ENCODE results near the gene ATP5PD. TPM values are rescaled to one million over a fixed set of nuclear protein-coding genes. Genes with fewer than 3 reads are reported as not detected.
A peak's percentile ranks its signal among the peaks of the same experiment; 100 is the strongest.
"Not testable (repeated sequence)": the region's sequence is repeated elsewhere in the genome, so short reads cannot be mapped to it uniquely, and the experiment has no call there.

Gene ATP5PD
- total RNA-seq, 2 donors from 2014 or later: 123 to 145 TPM

GRCh38 chr17:75071478-75072271 is 24.9 kb upstream of the ATP5PD start:
- peak overlapping the region; percentile 19 for H3K27ac Mint-ChIP-seq
- H3K4me3 Mint-ChIP-seq; H3K36me3 Mint-ChIP-seq (ENCODE audit: low read depth); DNase-seq; ATAC-seq; H3K27me3 Mint-ChIP-seq; H3K9me3 ChIP-seq (ENCODE audit: control insufficient read depth, low read length, poor library complexity, severe bottlenecking): not testable (repeated sequence)
- H3K4me1 Mint-ChIP-seq: peaks cover 13% of the 10 kb centered on the region

- Mint-ChIP-seq H3K27ac (no peak overlapping the region), H3K4me1 (peaks cover 23% of the 10 kb centered on the region), H3K27me3 (no peaks in the 10 kb centered on the region), H3K4me3 (no peak overlapping the region), H3K36me3 (ENCODE audit: low read depth) (no peaks in the 10 kb centered on the region)
- ATAC-seq (peak; percentile 28), DNase-seq (no peak)
- no peaks in the 10 kb centered on the region for H3K9me3 ChIP-seq (ENCODE audit: control insufficient read depth, low read length, poor library complexity, severe bottlenecking)
These were observed 23.0 kb upstream of the ATP5PD start for GRCh38 chr17:75069783-75070182.

- H3K4me1 Mint-ChIP-seq: peaks cover 25% of the 10 kb centered on the region
- no peaks in the 10 kb centered on the region for H3K9me3 ChIP-seq (ENCODE audit: control insufficient read depth, low read length, poor library complexity, severe bottlenecking)
- H3K36me3 Mint-ChIP-seq (ENCODE audit: low read depth): peaks cover 3% of the 10 kb centered on the region
- H3K27me3 Mint-ChIP-seq: no peaks in the 10 kb centered on the region
- DNase-seq (no peak), ATAC-seq (no peak)
- no peak overlapping the region for H3K4me3 Mint-ChIP-seq
- H3K27ac Mint-ChIP-seq: peak overlapping the region; percentile 88
These were observed 22.0 kb upstream of the ATP5PD start for GRCh38 chr17:75068750-75069149.

- no peak for DNase-seq
- Mint-ChIP-seq H3K4me1 (peaks cover 25% of the 10 kb centered on the region), H3K27ac (peak overlapping the region; percentile 88), H3K4me3 (peak overlapping the region; percentile 31), H3K36me3 (ENCODE audit: low read depth) (peaks cover 3% of the 10 kb centered on the region), H3K27me3 (no peaks in the 10 kb centered on the region)
- H3K9me3 ChIP-seq (ENCODE audit: control insufficient read depth, low read length, poor library complexity, severe bottlenecking): no peaks in the 10 kb centered on the region
- peak; percentile 85 for ATAC-seq
These were observed 21.1 kb upstream of the ATP5PD start for GRCh38 chr17:75067856-75068255.

GRCh38 chr17:75065562-75066151 is 18.9 kb upstream of the ATP5PD start:
- no peak overlapping the region for H3K4me3 Mint-ChIP-seq
- peaks cover 25% of the 10 kb centered on the region for H3K4me1 Mint-ChIP-seq
- ATAC-seq: no peak
- no peak for DNase-seq
- H3K36me3 Mint-ChIP-seq (ENCODE audit: low read depth): peaks cover 3% of the 10 kb centered on the region
- no peaks in the 10 kb centered on the region for H3K9me3 ChIP-seq (ENCODE audit: control insufficient read depth, low read length, poor library complexity, severe bottlenecking)
- H3K27me3 Mint-ChIP-seq: no peaks in the 10 kb centered on the region
- peak overlapping the region; percentile 88 for H3K27ac Mint-ChIP-seq

GRCh38 chr17:75064867-75065561 is 18.2 kb upstream of the ATP5PD start:
- Mint-ChIP-seq H3K27ac (peak overlapping the region; percentile 88), H3K36me3 (ENCODE audit: low read depth) (peaks cover 3% of the 10 kb centered on the region), H3K4me1 (peaks cover 25% of the 10 kb centered on the region), H3K27me3 (no peaks in the 10 kb centered on the region), H3K4me3 (no peak overlapping the region)
- DNase-seq (no peak), ATAC-seq (no peak)
- H3K9me3 ChIP-seq (ENCODE audit: control insufficient read depth, low read length, poor library complexity, severe bottlenecking): no peaks in the 10 kb centered on the region

GRCh38 chr17:75064460-75064859 is 17.7 kb upstream of the ATP5PD start:
- ATAC-seq (no peak), DNase-seq (no peak)
- no peaks in the 10 kb centered on the region for H3K9me3 ChIP-seq (ENCODE audit: control insufficient read depth, low read length, poor library complexity, severe bottlenecking)
- no peaks in the 10 kb centered on the region for H3K27me3 Mint-ChIP-seq
- H3K4me3 Mint-ChIP-seq: no peak overlapping the region
- peaks cover 3% of the 10 kb centered on the region for H3K36me3 Mint-ChIP-seq (ENCODE audit: low read depth)
- no peak overlapping the region for H3K27ac Mint-ChIP-seq
- H3K4me1 Mint-ChIP-seq: peaks cover 22% of the 10 kb centered on the region

GRCh38 chr17:75064040-75064439 is 17.3 kb upstream of the ATP5PD start:
- no peak for DNase-seq
- no peaks in the 10 kb centered on the region for H3K27me3 Mint-ChIP-seq
- no peaks in the 10 kb centered on the region for H3K9me3 ChIP-seq (ENCODE audit: control insufficient read depth, low read length, poor library complexity, severe bottlenecking)
- H3K36me3 Mint-ChIP-seq (ENCODE audit: low read depth): peaks cover 3% of the 10 kb centered on the region
- peaks cover 22% of the 10 kb centered on the region for H3K4me1 Mint-ChIP-seq
- H3K4me3 Mint-ChIP-seq: no peak overlapping the region
- no peak overlapping the region for H3K27ac Mint-ChIP-seq
- ATAC-seq: no peak

- Mint-ChIP-seq H3K36me3 (ENCODE audit: low read depth) (peaks cover 3% of the 10 kb centered on the region), H3K27me3 (no peaks in the 10 kb centered on the region), H3K27ac (no peak overlapping the region), H3K4me3 (no peak overlapping the region), H3K4me1 (peaks cover 20% of the 10 kb centered on the region)
- no peak for ATAC-seq
- DNase-seq: no peak
- H3K9me3 ChIP-seq (ENCODE audit: control insufficient read depth, low read length, poor library complexity, severe bottlenecking): no peaks in the 10 kb centered on the region
These were observed 16.9 kb upstream of the ATP5PD start for GRCh38 chr17:75063626-75064025.

GRCh38 chr17:75063201-75063600 is 16.4 kb upstream of the ATP5PD start:
- no peak for ATAC-seq
- H3K9me3 ChIP-seq (ENCODE audit: control insufficient read depth, low read length, poor library complexity, severe bottlenecking): no peaks in the 10 kb centered on the region
- Mint-ChIP-seq H3K4me1 (peaks cover 18% of the 10 kb centered on the region), H3K27ac (no peak overlapping the region), H3K4me3 (no peak overlapping the region), H3K36me3 (ENCODE audit: low read depth) (peaks cover 3% of the 10 kb centered on the region), H3K27me3 (no peaks in the 10 kb centered on the region)
- no peak for DNase-seq

- no peak for DNase-seq
- Mint-ChIP-seq H3K27me3 (no peaks in the 10 kb centered on the region), H3K27ac (peak overlapping the region; percentile 65), H3K36me3 (ENCODE audit: low read depth) (peaks cover 3% of the 10 kb centered on the region), H3K4me1 (peaks cover 11% of the 10 kb centered on the region), H3K4me3 (no peak overlapping the region)
- no peaks in the 10 kb centered on the region for H3K9me3 ChIP-seq (ENCODE audit: control insufficient read depth, low read length, poor library complexity, severe bottlenecking)
- no peak for ATAC-seq
These were observed 14.8 kb upstream of the ATP5PD start for GRCh38 chr17:75061618-75062017.

GRCh38 chr17:75061055-75061438 is 14.3 kb upstream of the ATP5PD start:
- ATAC-seq (no peak), DNase-seq (no peak)
- Mint-ChIP-seq H3K4me3 (no peak overlapping the region), H3K27me3 (no peaks in the 10 kb centered on the region), H3K36me3 (ENCODE audit: low read depth) (peaks cover 3% of the 10 kb centered on the region), H3K27ac (peak overlapping the region; percentile 65), H3K4me1 (peaks cover 10% of the 10 kb centered on the region)
- H3K9me3 ChIP-seq (ENCODE audit: control insufficient read depth, low read length, poor library complexity, severe bottlenecking): no peaks in the 10 kb centered on the region

- peaks cover 3% of the 10 kb centered on the region for H3K36me3 Mint-ChIP-seq (ENCODE audit: low read depth)
- H3K27me3 Mint-ChIP-seq: no peaks in the 10 kb centered on the region
- no peak overlapping the region for H3K4me3 Mint-ChIP-seq
- ATAC-seq: no peak
- no peaks in the 10 kb centered on the region for H3K9me3 ChIP-seq (ENCODE audit: control insufficient read depth, low read length, poor library complexity, severe bottlenecking)
- peaks cover 7% of the 10 kb centered on the region for H3K4me1 Mint-ChIP-seq
- no peak for DNase-seq
- H3K27ac Mint-ChIP-seq: peak overlapping the region; percentile 65
These were observed 13.8 kb upstream of the ATP5PD start for GRCh38 chr17:75060434-75061054.
